Omental fat pad (tissue), 4 donors: Measurements from ENCODE around the gene FAAH. TPM values are rescaled to one million over a fixed set of nuclear protein-coding genes. Genes with fewer than 3 reads are reported as not detected.

Experiments
- ATAC-seq: fragments of 150-250 bp; one replicate; pipeline ENCODE4 v1.9.1; 2016; ENCODE audit warnings: mild to moderate bottlenecking, moderate library complexity; ENCODE audit not compliant: low FRiP score
- DNase-seq: peaks from one replicate; pipeline ENCODE4 v3.0.0-alpha.2; 2019; ENCODE audit warnings: low spot score
- total RNA-seq, 4 donors: library from RNA; depleted of rRNA; stranded (reverse); fragments of >200 nt; gene quantifications; one replicate each; pipeline ENCODE4 v1.1.0, GENCODE V29; 2016
- TF ChIP-seq, protein P1 (sequence below), 3 donors: fragments of 450-650 bp; IDR thresholded peaks; one replicate each; pipeline ENCODE4 v1.5.1; 2016 to 2017; ENCODE audit warnings: antibody characterized with exemption in 3 of 3, mild to moderate bottlenecking in 3 of 3, moderate library complexity in 2 of 3

The FAAH gene
- total RNA-seq, 4 donors from 2014 or later = 11.5 to 36.4 (median 20.3) TPM

DNA sequence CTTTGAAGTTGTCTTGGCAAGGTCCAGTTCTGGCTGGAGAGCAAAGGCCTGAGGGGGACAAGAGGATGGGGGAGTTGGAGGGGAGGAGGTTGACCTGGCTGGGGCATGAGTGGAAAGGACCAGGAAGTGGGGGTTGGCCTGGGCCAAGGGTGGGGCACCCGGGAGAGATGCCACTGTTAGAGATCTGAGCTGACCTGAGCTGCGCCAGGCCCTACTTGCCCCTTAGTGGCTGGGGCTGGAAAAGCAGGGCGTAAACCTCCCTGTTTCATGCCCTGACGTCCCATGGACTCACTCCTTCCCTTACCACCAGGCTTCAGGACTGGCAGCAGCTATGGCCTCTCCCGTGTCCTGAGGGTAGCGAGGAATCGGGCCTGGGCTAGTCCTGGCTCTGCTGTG is 16.9 kb downstream of the FAAH start:
- TF ChIP-seq, protein P1, sequence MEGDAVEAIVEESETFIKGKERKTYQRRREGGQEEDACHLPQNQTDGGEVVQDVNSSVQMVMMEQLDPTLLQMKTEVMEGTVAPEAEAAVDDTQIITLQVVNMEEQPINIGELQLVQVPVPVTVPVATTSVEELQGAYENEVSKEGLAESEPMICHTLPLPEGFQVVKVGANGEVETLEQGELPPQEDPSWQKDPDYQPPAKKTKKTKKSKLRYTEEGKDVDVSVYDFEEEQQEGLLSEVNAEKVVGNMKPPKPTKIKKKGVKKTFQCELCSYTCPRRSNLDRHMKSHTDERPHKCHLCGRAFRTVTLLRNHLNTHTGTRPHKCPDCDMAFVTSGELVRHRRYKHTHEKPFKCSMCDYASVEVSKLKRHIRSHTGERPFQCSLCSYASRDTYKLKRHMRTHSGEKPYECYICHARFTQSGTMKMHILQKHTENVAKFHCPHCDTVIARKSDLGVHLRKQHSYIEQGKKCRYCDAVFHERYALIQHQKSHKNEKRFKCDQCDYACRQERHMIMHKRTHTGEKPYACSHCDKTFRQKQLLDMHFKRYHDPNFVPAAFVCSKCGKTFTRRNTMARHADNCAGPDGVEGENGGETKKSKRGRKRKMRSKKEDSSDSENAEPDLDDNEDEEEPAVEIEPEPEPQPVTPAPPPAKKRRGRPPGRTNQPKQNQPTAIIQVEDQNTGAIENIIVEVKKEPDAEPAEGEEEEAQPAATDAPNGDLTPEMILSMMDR (IDR thresholded peaks at IDR 0.05) = no peak
- DNase-seq (no peak), ATAC-seq (no peak)

DNA sequence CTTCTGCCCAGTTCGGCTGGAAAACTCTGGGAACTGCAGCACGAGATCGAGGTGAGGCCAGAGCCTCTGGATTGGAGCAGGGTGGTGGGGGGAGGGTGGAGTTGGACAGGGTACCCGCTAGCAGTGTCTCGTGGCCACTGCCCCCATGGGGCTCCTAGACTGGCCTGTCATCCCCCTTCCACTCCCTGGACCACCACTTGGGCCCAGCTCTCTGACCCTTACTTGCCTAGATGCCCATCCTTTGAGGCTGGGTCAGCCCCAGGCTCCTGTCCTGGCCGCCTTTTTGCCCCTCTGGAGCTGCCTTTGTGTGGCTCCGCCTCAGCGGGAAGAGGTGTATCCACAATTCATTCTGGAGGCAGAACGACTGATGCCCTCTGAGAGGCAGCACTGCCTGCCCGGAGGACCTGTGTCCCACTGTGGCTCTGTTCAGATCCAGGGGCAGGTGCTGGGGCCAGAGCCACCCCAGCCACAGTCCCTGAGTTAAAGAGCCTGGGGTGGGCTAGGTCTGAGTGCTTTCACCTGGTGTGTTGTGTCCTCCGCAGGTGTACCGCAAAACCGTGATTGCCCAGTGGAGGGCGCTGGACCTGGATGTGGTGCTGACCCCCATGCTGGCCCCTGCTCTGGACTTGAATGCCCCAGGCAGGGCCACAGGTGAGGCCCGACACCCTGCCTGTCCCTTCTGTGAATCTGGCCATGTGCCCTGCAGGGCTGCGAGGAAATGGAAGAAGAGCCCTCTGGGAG is 17.7 kb downstream of the FAAH start:
- no peak for DNase-seq
- no peak for ATAC-seq
- TF ChIP-seq, protein P1 (IDR thresholded peaks at IDR 0.05) = no peak

DNA sequence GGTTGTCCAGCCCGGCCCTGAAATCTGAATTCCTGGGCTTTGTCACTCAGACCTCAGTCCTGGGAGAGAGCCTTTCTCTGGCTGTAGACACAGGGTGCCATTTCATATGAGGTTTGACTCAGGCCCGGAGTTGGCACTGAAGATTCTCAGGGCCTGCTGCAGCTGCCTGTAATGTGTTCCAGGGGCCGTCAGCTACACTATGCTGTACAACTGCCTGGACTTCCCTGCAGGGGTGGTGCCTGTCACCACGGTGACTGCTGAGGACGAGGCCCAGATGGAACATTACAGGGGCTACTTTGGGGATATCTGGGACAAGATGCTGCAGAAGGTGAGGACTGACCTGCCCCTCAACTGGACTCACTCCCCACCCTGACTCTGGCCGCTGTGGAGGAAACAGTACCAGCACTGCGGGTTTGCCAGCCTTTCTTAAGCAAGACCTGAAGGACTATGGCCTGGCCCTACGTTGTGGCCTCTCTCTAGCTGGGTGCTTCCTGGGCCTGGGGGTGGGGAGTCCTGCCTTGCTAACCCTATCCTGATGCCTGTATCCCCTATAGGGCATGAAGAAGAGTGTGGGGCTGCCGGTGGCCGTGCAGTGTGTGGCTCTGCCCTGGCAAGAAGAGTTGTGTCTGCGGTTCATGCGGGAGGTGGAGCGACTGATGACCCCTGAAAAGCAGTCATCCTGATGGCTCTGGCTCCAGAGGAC is 18.9 kb downstream of the FAAH start:
- TF ChIP-seq, protein P1 (IDR thresholded peaks at IDR 0.05) = no peak
- DNase-seq (no peak), ATAC-seq (no peak)

DNA sequence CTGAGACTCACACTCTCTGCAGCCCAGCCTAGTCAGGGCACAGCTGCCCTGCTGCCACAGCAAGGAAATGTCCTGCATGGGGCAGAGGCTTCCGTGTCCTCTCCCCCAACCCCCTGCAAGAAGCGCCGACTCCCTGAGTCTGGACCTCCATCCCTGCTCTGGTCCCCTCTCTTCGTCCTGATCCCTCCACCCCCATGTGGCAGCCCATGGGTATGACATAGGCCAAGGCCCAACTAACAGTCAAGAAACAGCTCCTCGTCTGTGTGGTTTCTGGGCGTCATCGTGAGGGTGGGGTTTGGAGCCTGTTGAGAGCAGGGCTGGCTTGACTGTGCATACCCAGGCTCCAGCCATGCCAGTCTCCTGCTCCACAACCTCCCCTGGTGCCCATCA is 19.5 kb downstream of the FAAH start:
- ATAC-seq (peak; percentile 12), DNase-seq (no peak)
- TF ChIP-seq, protein P1 (IDR thresholded peaks at IDR 0.05) = no peak

DNA sequence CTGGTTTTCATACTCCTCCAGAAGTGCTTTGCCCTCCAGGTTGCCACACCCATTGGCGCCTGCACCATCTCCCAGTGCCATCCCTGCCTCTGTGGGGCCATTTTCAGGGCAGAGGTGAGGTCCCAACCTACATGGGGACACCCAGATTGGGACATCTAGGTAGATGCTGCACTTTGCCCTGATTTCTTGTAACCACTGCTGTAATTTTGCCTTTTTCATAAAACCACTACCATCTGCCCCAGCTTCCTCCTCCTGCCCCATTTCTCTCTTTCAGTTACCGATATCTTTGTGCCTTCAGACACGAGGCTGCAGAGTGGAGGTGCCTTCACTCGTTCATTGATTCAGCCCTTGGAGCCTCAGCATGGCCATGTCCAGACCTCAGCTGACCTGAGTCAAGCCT is 21.4 kb downstream of the FAAH start:
- DNase-seq = no peak
- TF ChIP-seq, protein P1 (IDR thresholded peaks at IDR 0.05) = no peak
- ATAC-seq = no peak

DNA sequence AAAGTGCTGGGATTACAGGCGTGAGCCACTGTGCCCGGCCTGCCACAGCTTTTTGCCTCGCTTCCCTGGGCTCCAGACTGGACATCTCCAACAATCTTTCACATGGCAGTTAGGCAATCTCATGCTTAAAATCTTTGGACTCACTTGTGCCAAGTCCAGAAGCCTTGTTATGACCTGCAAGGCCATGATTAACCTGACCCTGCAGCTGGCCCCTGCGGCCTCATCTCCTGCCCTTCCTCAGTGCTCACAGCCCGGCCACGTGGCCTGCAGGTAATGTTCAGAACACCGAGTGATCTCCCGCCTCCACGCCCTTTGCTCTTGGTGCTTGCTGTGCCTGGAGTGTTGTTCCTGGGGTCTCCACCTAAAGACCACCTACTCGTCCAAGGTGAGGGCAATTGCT is 24.9 kb downstream of the FAAH start:
- TF ChIP-seq, protein P1 (IDR thresholded peaks at IDR 0.05) = no peak
- no peak for ATAC-seq
- no peak for DNase-seq

DNA sequence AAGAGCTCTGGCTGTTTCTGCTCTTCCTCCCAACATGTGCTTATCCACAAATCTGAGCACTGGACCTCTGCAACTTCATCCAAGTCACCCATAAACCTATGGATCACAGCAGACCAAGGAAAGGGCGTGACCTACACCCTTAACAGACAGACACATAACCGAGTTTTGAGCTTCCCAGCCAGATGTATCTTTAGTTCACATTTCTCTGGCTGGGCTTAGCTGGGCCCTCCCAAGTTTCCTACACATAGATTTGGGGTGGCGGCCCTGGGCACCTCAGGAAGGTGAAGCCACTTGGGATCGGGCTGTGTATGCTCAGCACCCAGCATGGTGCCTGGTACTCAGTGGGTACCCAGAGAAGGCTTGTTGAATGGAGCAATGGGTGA is 26.4 kb downstream of the FAAH start:
- ATAC-seq (no peak), DNase-seq (no peak)
- TF ChIP-seq, protein P1 (IDR thresholded peaks at IDR 0.05) = no peak
